HEK293 (cell line): ENCODE measurements around the gene CPNE2.

Source experiments
- CTCF ChIP-seq: fragments of 450-650 bp; formaldehyde crosslinking; IDR thresholded peaks from 2 replicates; pipeline ENCODE4 v1.5.1; 2016; ENCODE audit warnings: missing biosample characterization, missing genetic modification characterization
- GLIS1 ChIP-seq: fragments of 450-650 bp; formaldehyde crosslinking; IDR thresholded peaks from 2 replicates; pipeline ENCODE4 v1.5.1; 2016; ENCODE audit warnings: missing biosample characterization, missing genetic modification characterization

- TF ChIP-seq GLIS1 (tag by site-specific recombination) (no peak), CTCF (tag by site-specific recombination) (no peak)
Measured at GRCh38 chr16:57178196-57178595, 85.8 kb downstream of the CPNE2 start.
